NCI-H1105 (cell line): ENCODE measurements around the gene ZNF544.
"Not testable (repeated sequence)": the region's sequence is repeated elsewhere in the genome, so short reads cannot be mapped to it uniquely, and the experiment has no call there.

Source experiments
- DNase-seq: peaks from one replicate; lab custom pipeline; 2025; lab: John Stamatoyannopoulos, UW

ZNF544 gene

DNA sequence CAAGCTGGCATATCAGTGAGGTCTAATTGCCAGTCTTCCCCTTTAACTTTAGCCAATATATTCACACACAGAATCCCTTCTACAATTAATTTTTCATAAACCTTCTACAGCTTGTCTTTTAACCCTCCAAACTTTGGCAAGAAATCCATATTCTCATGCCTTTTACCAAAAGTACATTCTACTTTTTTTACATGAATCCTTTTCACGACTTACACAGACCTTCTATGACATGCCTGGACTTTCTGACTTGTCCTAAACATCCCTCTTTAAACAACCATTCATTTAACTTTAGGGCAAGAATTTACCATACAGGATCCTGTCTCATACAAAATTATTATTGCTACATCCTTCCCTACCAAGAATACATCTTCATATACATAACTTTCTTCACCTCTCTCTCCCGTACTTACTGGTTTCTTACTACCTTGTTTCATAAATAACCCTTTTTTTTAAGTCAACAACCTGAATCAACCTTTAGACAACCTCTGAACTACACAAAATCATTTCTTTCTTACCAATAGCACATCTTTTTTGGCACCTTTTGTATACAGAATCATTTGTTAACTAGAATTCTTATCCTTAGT is 23.5 kb downstream of the ZNF544 start:
- no peak for DNase-seq

- not testable (repeated sequence) for DNase-seq
These were observed 29.5 kb downstream of the ZNF544 start for GRCh38 chr19:58258259-58258658.

- no peak for DNase-seq
These were observed 32.9 kb downstream of the ZNF544 start for GRCh38 chr19:58261600-58261967.

DNA sequence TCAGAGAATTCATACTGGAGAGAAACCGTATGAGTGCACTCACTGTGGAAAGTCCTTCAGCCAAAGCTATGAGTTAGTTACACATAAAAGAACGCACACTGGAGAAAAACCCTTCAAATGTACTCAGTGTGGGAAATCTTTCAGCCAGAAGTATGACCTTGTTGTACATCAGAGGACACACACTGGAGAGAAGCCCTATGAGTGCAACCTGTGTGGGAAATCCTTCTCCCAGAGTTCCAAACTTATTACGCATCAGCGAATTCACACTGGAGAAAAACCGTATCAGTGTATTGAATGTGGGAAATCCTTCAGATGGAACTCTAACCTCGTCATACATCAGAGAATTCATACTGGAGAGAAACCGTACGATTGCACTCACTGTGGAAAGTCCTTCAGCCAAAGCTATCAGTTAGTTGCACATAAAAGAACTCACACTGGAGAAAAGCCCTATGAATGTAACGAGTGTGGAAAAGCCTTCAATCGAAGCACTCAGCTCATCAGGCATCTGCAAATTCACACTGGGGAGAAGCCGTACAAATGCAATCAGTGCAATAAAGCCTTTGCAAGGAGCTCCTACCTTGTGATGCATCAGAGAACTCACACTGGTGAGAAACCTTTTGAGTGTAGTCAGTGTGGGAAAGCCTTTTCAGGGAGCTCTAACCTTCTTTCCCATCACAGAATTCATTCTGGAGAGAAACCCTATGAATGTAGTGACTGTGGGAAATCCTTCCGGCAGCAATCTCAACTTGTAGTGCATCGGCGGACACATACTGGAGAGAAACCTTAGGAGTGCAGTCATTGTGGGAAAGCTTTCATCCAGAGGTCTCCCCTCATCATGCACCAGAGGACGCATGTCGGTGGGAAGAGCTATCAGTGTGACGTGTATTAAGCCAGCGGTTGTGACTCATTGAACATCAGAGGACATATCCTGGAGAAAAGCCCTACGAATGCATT is 33.5 kb downstream of the ZNF544 start:
- DNase-seq, result no peak

DNA sequence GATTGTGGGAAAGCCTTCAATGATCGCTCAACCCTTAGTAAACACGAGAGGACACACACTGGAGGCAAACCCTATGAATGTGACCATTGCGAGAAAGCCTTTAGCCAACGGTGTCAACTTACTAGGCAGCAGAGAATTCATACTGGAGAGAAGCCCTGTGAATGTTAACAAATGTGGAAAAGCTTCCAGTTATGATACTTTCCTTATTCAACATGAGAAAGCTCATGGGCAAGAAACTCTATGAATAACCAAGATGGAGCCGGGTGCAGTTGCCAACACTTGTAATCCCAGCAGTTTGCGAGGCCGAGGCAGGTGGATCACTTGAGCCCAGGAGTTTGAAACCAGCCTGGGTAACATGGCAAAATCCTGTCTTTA is 34.2 kb downstream of the ZNF544 start:
- DNase-seq, result no peak

DNA sequence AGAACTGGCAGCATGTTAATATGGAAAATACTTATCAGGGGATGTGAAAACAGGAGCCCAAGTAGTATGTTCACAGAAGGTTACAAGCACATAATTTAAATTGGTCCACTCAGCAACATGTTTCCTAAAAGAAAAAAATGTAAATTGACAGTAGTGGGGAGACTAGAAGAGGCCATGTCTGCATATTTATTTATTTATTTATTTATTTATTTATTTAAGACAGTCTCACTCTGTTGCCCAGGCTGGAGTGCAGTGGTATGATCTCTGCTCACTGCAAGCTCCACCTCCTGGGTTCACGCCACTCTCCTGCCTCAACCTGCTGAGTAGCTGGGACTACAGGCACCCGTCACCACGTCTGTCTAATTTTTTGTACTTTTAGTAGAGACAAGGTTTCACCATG is 36.4 kb downstream of the ZNF544 start:
- DNase-seq, result no peak

- no peak for DNase-seq
These were observed 39.6 kb downstream of the ZNF544 start for GRCh38 chr19:58268344-58268743.

GRCh38 chr19:58274771-58275201 is 46.1 kb downstream of the ZNF544 start:
- DNase-seq, result no peak

DNA sequence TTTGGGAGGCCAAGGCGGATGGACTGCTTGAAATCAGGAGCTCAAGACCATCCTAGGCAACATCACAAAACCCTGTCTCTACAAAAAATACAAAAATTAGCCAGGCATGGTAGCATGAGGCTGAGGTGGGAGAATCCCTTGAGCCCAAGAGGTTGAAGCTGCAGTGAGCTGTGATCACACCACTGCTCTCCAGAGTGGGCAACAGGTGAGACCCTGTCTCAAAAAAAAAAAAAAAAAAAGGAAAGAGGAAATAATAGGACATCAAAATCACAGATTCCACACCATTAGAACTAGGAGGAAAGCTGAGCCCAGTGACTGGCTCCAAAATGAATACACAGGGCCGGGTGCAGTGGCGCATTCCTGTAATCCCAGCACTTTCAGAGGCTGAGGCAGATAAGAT is 46.9 kb downstream of the ZNF544 start:
- DNase-seq, result no peak

- no peak for DNase-seq
These were observed 48.5 kb downstream of the ZNF544 start for GRCh38 chr19:58277197-58277596.

DNA sequence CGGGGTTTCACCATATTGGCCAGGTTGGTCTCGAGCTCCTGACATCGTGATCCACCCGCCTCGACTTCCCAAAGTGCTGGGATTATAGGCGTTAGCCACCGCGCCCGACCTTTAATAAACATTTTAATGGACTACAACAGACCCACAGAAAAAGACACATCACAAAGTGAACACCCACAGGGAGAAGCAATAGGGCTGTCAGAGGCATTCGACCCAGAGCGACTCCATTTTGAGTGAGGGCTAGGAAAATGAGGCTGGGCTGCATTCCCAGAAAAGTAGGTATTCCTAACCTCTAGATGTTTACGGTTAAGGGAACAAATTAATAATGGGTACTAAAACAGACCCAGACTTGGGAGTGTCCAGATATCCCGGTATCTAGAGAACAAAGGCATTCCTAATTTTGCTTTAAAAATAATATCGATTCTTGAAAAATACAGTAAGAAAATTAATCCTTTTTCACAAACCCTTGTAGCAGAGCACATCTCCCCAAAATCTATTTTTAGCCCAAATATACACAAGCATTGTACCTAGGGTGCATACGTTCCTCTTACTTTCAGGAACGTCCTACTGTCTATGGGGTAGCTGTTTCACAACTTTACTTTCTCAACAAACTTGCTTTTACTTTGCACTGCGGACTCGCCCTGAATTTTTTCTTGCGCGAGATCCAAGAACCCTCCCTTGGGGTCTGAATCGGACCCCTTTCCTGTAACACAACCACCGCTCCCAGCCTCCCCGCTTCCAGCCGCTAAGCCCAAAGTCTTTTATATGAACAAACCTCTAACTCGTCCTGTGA is 49.2 kb downstream of the ZNF544 start:
- no peak for DNase-seq

DNA sequence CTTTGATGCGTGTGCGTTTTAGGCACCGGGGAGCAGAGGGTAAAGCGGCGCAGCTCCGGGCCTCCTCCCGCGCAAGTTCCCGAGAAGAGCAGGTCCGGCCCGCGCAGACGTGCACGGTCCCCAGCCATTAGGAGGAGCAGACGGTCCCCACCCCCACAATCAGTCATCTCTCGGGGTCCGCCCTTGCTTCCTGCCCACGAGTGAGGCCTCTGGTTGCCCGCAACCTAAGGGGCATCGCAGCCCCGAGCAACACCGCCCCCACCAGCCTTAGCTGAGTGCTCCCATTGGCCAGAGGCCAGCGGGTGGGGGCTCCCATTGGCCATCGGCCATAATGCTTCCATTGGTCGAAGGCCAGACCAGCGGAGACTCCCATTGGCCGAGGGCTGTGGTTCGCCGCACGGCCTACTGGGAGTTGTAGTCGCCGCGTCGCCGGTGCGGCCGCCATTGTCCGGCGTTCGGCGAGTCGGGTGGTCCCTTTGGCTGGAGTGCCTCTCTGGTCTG is 49.9 kb downstream of the ZNF544 start, which contains the start of gene ZNF8:
ZNF8 (plus strand) TSS at position 415 of the 501 bp plus-strand sequence. CDS start 127 bp downstream, outside the sequence.
- peak; percentile 98 for DNase-seq

- DNase-seq, result peak; percentile 63
These were observed 50.6 kb downstream of the ZNF544 start for GRCh38 chr19:58279042-58279924.

DNA sequence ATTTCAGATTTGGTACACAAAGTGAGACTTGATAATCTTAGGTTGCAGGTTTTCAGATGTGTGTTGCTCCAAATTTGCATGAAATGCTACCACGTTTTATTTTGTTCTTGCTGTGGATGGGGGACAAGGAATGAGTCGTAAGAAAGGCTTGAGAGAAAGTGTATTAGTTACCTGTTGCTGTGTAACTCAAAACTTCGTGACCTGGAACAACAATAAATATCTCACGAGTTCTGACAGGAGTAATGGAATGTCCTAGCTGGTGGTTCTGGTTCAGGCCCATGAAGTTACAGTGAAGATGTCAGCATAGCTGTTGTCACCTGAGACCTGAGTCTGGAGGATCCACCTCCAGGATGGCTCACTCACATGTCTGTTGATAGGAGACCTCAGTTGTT is 51.2 kb downstream of the ZNF544 start:
- DNase-seq, result no peak

DNA sequence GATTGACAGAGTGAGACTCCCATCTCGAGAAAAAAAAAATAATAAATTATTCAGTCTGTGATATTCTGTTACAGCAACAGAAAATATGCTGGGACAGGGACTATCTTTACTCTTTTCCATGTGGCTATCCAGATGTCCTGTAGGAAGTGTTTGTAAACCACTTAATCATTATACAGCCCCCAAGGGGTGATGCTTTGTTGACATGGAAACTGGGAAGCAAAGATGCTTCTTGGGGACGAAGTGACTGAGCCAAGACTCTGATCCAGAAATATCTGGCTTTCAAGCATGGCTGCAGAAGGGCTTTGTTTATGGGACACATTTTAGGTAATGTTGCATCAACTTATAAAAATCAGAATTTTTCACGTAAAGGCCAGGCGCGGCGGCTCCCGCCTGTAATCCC is 55.5 kb downstream of the ZNF544 start:
- DNase-seq, result no peak

GRCh38 chr19:58291943-58292342 is 63.2 kb downstream of the ZNF544 start:
- DNase-seq, result no peak

DNA sequence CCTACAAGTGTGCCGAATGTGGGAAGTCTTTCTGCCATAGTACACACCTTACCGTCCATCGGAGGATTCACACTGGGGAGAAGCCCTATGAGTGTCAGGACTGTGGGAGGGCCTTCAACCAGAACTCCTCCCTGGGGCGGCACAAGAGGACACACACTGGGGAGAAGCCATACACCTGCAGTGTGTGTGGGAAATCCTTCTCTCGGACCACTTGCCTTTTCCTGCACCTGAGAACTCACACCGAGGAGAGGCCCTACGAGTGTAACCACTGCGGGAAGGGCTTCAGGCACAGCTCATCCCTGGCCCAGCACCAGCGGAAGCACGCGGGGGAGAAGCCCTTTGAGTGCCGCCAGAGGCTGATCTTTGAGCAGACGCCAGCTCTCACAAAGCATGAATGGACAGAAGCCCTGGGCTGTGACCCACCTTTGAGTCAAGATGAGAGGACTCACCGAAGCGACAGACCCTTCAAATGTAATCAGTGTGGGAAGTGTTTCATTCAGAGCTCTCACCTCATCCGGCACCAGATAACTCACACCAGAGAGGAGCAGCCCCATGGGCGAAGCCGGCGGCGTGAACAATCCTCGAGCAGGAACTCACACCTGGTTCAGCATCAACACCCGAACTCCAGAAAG is 66.1 kb downstream of the ZNF544 start:
- no peak for DNase-seq

GRCh38 chr19:58296104-58296503 is 67.4 kb downstream of the ZNF544 start:
- DNase-seq, result no peak

DNA sequence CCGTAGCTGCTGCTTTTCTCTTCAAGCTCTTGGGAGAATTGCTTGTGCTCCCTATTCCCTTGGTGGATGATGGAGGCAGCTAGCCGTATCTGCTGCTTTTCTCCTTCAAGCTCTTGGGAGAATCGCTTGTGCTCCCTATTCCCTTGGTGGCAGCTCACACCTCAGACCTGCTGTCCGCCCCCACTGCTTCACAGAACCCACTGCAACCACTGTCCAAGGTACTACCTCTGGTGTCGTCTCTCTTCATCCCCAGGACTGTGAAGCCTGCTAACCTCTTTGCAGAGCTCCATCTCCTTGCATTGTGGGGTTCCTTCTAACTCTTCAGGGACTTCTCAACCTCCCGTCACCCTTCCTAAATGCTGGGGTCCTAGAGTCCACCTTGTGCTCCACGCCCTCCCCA is 71.9 kb downstream of the ZNF544 start:
- DNase-seq, result no peak

DNA sequence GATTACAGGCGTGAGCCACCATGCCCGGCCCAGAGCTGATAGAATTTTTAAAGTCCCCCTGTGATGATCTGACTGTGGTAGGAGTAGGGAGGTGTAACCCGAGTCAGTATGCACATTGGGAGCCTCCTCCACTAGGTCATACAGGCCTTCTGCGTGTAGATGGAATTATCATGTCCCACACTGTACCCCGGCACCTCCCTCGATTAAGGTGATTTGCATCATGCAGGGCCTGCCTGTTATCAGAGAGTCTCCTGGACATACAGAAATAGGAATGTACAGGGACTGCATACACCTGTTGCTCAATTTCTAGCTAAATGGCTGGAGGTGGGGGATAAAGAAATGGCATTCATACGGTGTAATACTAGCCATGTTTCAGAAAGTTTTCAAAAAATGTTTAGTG is 75.5 kb downstream of the ZNF544 start:
- DNase-seq, result no peak

DNA sequence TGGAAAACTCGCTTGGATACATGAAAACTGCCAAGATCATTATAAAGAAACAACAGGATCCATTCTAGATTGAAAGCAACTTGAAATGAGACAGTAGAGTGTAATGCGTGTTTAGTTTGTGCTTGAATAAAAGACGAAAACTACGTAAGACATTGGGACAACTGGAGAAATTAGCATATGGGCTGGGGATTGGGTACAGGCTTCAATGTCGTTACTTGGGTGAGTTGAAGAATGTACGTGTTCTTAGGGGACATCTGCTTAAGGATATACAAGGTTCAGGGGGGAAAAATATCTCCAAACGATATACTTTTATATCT is 76.0 kb downstream of the ZNF544 start:
- DNase-seq, result no peak
